Activated T-cell treated with anti-CD3 and anti-CD28 coated beads, Interleukin-2, amount 50 U/mL, for 72 hours (primary cell): Measurements from ENCODE around the gene ITGAD. TPM values are rescaled to one million over a fixed set of nuclear protein-coding genes. Genes with fewer than 3 reads are reported as not detected.

ENCODE experiments used
- ATAC-seq, 2 donors: fragments of 150-1000 bp; cut with Tn5 transposase; replicated peaks in 1 of 2; 2 replicates each; pipeline ENCODE4 v1.10.0; 2021; ENCODE audit warnings: moderate library complexity in 2 of 2, mild to moderate bottlenecking in 1 of 2
- DNase-seq, 2 donors: peaks; one replicate each; pipeline ENCODE4 v3.0.0; 2021 to 2022; ENCODE audit warnings: mixed read lengths in 1 of 2
- H3K27ac Mint-ChIP-seq: one replicate; pipeline ENCODE4 v1.8.0; 2022; ENCODE audit warnings: mild to moderate bottlenecking, moderate library complexity, mixed read lengths
- H3K27me3 Mint-ChIP-seq: one replicate; pipeline ENCODE4 v1.8.0; 2022; ENCODE audit warnings: low read depth, mixed read lengths
- H3K36me3 Mint-ChIP-seq, 2 donors: one replicate each; pipeline ENCODE4 v1.8.0; 2022; ENCODE audit warnings: mixed read lengths in 2 of 2, mild to moderate bottlenecking in 1 of 2; ENCODE audit not compliant: insufficient read depth in 2 of 2
- H3K4me1 Mint-ChIP-seq: one replicate; pipeline ENCODE4 v1.8.0; 2022; ENCODE audit warnings: low read depth, mixed read lengths
- H3K4me3 Mint-ChIP-seq, 2 donors: one replicate each; pipeline ENCODE4 v1.8.0; 2022; ENCODE audit warnings: mild to moderate bottlenecking in 2 of 2, mixed read lengths in 2 of 2, moderate library complexity in 2 of 2
- H3K9me3 Mint-ChIP-seq, 2 donors: one replicate each; pipeline ENCODE4 v1.8.0; 2022; ENCODE audit warnings: mixed read lengths in 2 of 2
- total RNA-seq, 2 donors: library from RNA; stranded (reverse); gene quantifications; one replicate each; pipeline ENCODE4 v1.2.3, GENCODE V29; 2022

Gene ITGAD
- total RNA-seq, result under 1 TPM; 0.05 to 0.14 TPM

GRCh38 chr16:31393056-31393455, at the start of gene ITGAD:
ITGAD (plus strand) TSS chr16:31393335; CDS start chr16:31393361, 26 bp downstream.
- no peaks in the 10 kb centered on the region for H3K9me3 Mint-ChIP-seq
- DNase-seq, result no peak
- H3K27me3 Mint-ChIP-seq, result peaks cover 6% of the 10 kb centered on the region
- no peak within 1 kb of the TSS for H3K27ac Mint-ChIP-seq
- H3K4me3 Mint-ChIP-seq, result no peak within 1 kb of the TSS
- H3K4me1 Mint-ChIP-seq, result peaks cover 5% of the 10 kb centered on the region
- no peak for ATAC-seq
- H3K36me3 Mint-ChIP-seq, result no peaks in the 10 kb centered on the region

GRCh38 chr16:31344712-31345111, 48.4 kb upstream of the ITGAD start:
- ATAC-seq (peak; percentile 34 to 54), DNase-seq (peak; percentile 14 to 45)
- Mint-ChIP-seq H3K4me1 (peaks cover 14% of the 10 kb centered on the region), H3K4me3 (peak overlapping the region; percentile 10 to 64), H3K36me3 (no peaks in the 10 kb centered on the region), H3K27ac (no peak overlapping the region), H3K9me3 (peaks cover 0 to 2% of the 10 kb centered on the region in 2 donors), H3K27me3 (peaks cover 7% of the 10 kb centered on the region)

GRCh38 chr16:31347445-31347844, 45.7 kb upstream of the ITGAD start:
- ATAC-seq, result no peak
- H3K9me3 Mint-ChIP-seq, result peaks cover 0 to under 1% of the 10 kb centered on the region in 2 donors
- no peak overlapping the region for H3K27ac Mint-ChIP-seq
- peaks cover 38% of the 10 kb centered on the region for H3K4me1 Mint-ChIP-seq
- DNase-seq, result no peak
- H3K27me3 Mint-ChIP-seq, result peaks cover 7% of the 10 kb centered on the region
- H3K4me3 Mint-ChIP-seq, result no peak overlapping the region
- H3K36me3 Mint-ChIP-seq, result no peaks in the 10 kb centered on the region

- Mint-ChIP-seq H3K36me3 (no peaks in the 10 kb centered on the region), H3K4me1 (peaks cover 49% of the 10 kb centered on the region), H3K27me3 (peaks cover 7% of the 10 kb centered on the region), H3K9me3 (no peaks in the 10 kb centered on the region), H3K4me3 (no peak overlapping the region), H3K27ac (no peak overlapping the region)
- DNase-seq (no peak), ATAC-seq (no peak)
Observed at GRCh38 chr16:31348579-31348978, 44.6 kb upstream of the ITGAD start.

GRCh38 chr16:31350275-31351005, 42.7 kb upstream of the ITGAD start:
- Mint-ChIP-seq H3K4me1 (peaks cover 58% of the 10 kb centered on the region), H3K27ac (no peak overlapping the region), H3K36me3 (no peaks in the 10 kb centered on the region), H3K27me3 (peaks cover 7% of the 10 kb centered on the region), H3K4me3 (peak overlapping the region in 1 of 2 donors; percentile 11), H3K9me3 (no peaks in the 10 kb centered on the region)
- DNase-seq (peak; percentile 59 to 61), ATAC-seq (peak; percentile 26 to 35)

GRCh38 chr16:31351246-31351941, 41.7 kb upstream of the ITGAD start:
- H3K4me1 Mint-ChIP-seq, result peaks cover 68% of the 10 kb centered on the region

GRCh38 chr16:31351942-31352325, 41.2 kb upstream of the ITGAD start:
- DNase-seq (peak; percentile 75 to 76), ATAC-seq (peak; percentile 56 to 62)
- H3K4me1 Mint-ChIP-seq, result peaks cover 73% of the 10 kb centered on the region
- no peaks in the 10 kb centered on the region for H3K9me3 Mint-ChIP-seq
- peak overlapping the region; percentile 59 to 60 for H3K4me3 Mint-ChIP-seq
- peak overlapping the region; percentile 82 for H3K27ac Mint-ChIP-seq
- no peaks in the 10 kb centered on the region for H3K36me3 Mint-ChIP-seq
- H3K27me3 Mint-ChIP-seq, result peaks cover 7% of the 10 kb centered on the region

More at GRCh38 chr16:31351246-31351941, 41.7 kb upstream of the ITGAD start:
- ATAC-seq, result no peak
- H3K36me3 Mint-ChIP-seq, result no peaks in the 10 kb centered on the region
- DNase-seq, result no peak
- no peaks in the 10 kb centered on the region for H3K9me3 Mint-ChIP-seq
- H3K27me3 Mint-ChIP-seq, result peaks cover 7% of the 10 kb centered on the region
- H3K4me3 Mint-ChIP-seq, result peak overlapping the region; percentile 59 to 60
- no peak overlapping the region for H3K27ac Mint-ChIP-seq

GRCh38 chr16:31352376-31353115, 40.6 kb upstream of the ITGAD start:
- Mint-ChIP-seq H3K36me3 (peaks cover 0 to under 1% of the 10 kb centered on the region in 2 donors), H3K27ac (peak overlapping the region; percentile 82), H3K4me3 (peak overlapping the region; percentile 59 to 60), H3K27me3 (peaks cover 7% of the 10 kb centered on the region), H3K9me3 (no peaks in the 10 kb centered on the region), H3K4me1 (peaks cover 77% of the 10 kb centered on the region)
- DNase-seq (no peak), ATAC-seq (no peak)

- Mint-ChIP-seq H3K4me3 (peak within 1 kb of the TSS; percentile 89 to 97), H3K9me3 (no peaks in the 10 kb centered on the region), H3K4me1 (peaks cover 82% of the 10 kb centered on the region), H3K27ac (peak within 1 kb of the TSS; percentile 21), H3K36me3 (peaks cover 2% of the 10 kb centered on the region in 2 donors), H3K27me3 (no peaks in the 10 kb centered on the region)
- peak; percentile 80 to 87 for ATAC-seq
- peak; percentile 92 to 93 for DNase-seq
Observed at GRCh38 chr16:31354394-31355291, 38.5 kb upstream of the ITGAD start, which contains the start of gene ITGAX. ITGAX (plus strand) TSS chr16:31355176; CDS start chr16:31355255, 79 bp downstream.

GRCh38 chr16:31355431-31356100, 37.6 kb upstream of the ITGAD start:
- Mint-ChIP-seq H3K27me3 (no peaks in the 10 kb centered on the region), H3K9me3 (no peaks in the 10 kb centered on the region), H3K4me1 (peaks cover 73% of the 10 kb centered on the region)

GRCh38 chr16:31356566-31357323, 36.4 kb upstream of the ITGAD start:
- Mint-ChIP-seq H3K27ac (no peak overlapping the region), H3K36me3 (peaks cover 2% of the 10 kb centered on the region in 2 donors), H3K9me3 (no peaks in the 10 kb centered on the region), H3K4me3 (peak overlapping the region; percentile 89 to 97), H3K27me3 (no peaks in the 10 kb centered on the region), H3K4me1 (peaks cover 65% of the 10 kb centered on the region)
- ATAC-seq, result no peak
- no peak for DNase-seq

More at GRCh38 chr16:31355431-31356100, 37.6 kb upstream of the ITGAD start:
- no peak for ATAC-seq
- peak overlapping the region; percentile 89 to 97 for H3K4me3 Mint-ChIP-seq
- H3K36me3 Mint-ChIP-seq, result peaks cover 2% of the 10 kb centered on the region in 2 donors
- peak overlapping the region; percentile 21 for H3K27ac Mint-ChIP-seq
- no peak for DNase-seq
